C4-2B (cell line): Measurements from ENCODE around the gene LZIC.

Experiments used
- CTCF ChIP-seq: fragments of 450-650 bp; conservative IDR thresholded peaks from 2 replicates; pipeline ENCODE4 v1.5.1; 2017; ENCODE audit warnings: mild to moderate bottlenecking
- ZFX ChIP-seq: fragments of 450-650 bp; IDR thresholded peaks from 2 replicates; pipeline ENCODE4 v1.6.1; 2017

- TF ChIP-seq CTCF, result no peak
- no peak for TF ChIP-seq ZFX
These were observed 47.8 kb upstream of the LZIC start for GRCh38 chr1:9990944-9991343.
